WERI-Rb-1 (cell line): ENCODE results near the gene EFNA2.

ENCODE experiments used
- DNase-seq: peaks from one replicate; pipeline ENCODE4 v3.0.0-alpha.2; 2020
- H3K27ac ChIP-seq: fragments of 250-450 bp; sonication (Bioruptor Pico); 2 replicates; pipeline ENCODE4 v1.5.1; 2020; ENCODE audit warnings: mild to moderate bottlenecking, moderate library complexity
- H3K27me3 ChIP-seq: fragments of 250-450 bp; sonication (Bioruptor Pico); 2 replicates; pipeline ENCODE4 v1.5.1; 2021; ENCODE audit warnings: mild to moderate bottlenecking, low read depth, moderate library complexity; ENCODE audit not compliant: insufficient read depth, severe bottlenecking
- H3K36me3 ChIP-seq: fragments of 250-450 bp; sonication (Bioruptor Pico); 2 replicates; pipeline ENCODE4 v1.5.1; 2020; ENCODE audit warnings: mild to moderate bottlenecking, moderate library complexity
- H3K4me3 ChIP-seq: 2 replicates; pipeline ENCODE4 v1.5.1; 2011; ENCODE audit warnings: low read depth, mild to moderate bottlenecking, control low read depth, low read length
- H3K9me3 ChIP-seq: fragments of 250-450 bp; sonication (Bioruptor Pico); 2 replicates; pipeline ENCODE4 v1.5.1; 2021; ENCODE audit warnings: mild to moderate bottlenecking, moderate library complexity; ENCODE audit not compliant: severe bottlenecking
- CTCF ChIP-seq: IDR thresholded peaks from 2 replicates; pipeline ENCODE4 v1.5.1; 2011; ENCODE audit warnings: low read depth, mild to moderate bottlenecking, control low read depth, inconsistent platforms, low read length

EFNA2 gene

DNA sequence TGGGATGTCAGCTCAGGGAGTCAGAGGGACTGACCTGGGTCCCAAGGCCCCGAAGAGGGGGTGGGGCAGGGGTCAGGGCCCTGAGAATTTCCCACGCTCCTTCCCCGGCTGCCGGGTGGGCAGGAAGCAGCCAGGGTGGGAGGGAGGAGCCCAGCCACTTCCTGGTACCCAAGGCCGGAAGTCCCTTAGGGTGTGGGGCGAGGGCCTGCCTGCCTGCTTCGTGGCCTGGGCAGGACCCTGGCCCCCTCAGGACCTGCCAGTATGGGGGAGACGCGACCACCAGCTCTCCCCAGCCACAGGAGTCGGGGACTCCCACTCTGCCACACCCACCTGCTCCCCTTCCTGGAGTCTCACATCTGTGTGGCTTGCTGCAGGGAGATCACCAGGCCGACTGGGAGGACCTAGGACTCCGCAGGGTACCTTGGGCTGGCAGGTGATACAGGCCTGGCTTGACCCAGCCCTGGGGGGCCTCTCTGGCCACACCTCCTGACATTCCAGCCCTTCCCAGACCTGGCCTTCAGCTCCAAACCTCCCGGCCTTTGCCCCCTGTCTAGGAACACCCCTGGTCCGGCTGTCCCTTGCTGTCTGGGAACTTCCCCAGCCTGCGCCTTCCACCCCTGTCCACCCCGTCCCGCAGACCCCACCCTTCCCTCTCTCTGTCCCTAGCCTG, 26.3 kb upstream of the EFNA2 start:
- Histone ChIP-seq H3K27me3 (no peaks in the 10 kb centered on the region), H3K36me3 (peaks cover 36% of the 10 kb centered on the region), H3K4me3 (no peak overlapping the region), H3K27ac (peak overlapping the region; percentile 57), H3K9me3 (no peaks in the 10 kb centered on the region)
- TF ChIP-seq CTCF, result no peak
- peak; percentile 68 for DNase-seq

DNA sequence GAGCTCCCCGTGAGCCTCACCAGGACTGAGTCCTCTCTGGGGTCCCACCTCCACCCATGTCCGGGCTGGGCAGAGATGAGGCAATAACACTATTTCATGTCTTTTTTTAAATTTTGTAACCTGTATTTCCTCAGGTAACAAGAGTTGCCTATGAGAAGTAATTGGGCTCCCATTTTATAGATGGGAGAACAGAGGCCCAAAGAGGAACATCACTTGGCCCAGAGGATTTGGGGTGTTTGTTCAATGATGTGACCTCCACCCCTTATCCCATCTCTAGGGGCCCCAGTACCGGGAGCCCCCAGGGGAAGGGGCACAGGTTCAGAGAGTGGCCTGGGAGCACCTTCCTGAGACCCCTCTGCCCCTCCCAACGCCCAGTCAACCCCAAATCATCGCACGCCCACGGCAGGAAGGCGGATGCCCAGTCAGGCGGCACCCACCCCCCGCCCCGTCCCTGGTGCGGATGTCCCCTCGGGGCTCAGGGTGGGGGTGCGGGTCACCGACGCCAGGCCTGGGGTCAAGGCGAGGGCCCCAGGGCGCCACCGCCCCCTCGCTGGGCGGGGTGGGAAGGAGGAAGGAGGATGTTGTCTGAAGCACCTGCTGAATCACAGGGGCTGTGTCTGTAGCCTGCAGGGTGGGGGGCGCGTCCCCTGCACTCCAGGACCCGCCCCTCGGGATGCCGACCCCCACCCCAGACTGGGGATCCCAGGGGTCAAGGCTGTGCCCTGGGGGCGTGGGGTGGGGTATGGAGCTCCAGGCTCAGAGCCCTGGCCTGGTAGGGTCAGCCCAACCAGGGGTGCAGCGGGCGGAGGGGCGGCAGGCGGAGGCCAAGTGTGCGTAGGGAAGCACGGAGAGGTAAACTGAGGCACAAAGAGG, 25.6 kb upstream of the EFNA2 start:
- Histone ChIP-seq H3K9me3 (no peaks in the 10 kb centered on the region), H3K4me3 (peak overlapping the region; percentile 64), H3K27me3 (no peaks in the 10 kb centered on the region), H3K27ac (peak overlapping the region; percentile 57), H3K36me3 (peaks cover 28% of the 10 kb centered on the region)
- DNase-seq, result no peak
- TF ChIP-seq CTCF, result no peak

GRCh38 chr19:1260749-1261537, 24.7 kb upstream of the EFNA2 start:
- Histone ChIP-seq H3K36me3 (peaks cover 20% of the 10 kb centered on the region), H3K27ac (peak overlapping the region; percentile 74), H3K9me3 (no peaks in the 10 kb centered on the region), H3K4me3 (peak overlapping the region; percentile 64), H3K27me3 (no peaks in the 10 kb centered on the region)
- DNase-seq, result peak; percentile 95
- no peak for TF ChIP-seq CTCF

GRCh38 chr19:1261538-1261797, 24.2 kb upstream of the EFNA2 start:
- H3K9me3 ChIP-seq, result no peaks in the 10 kb centered on the region
- no peak for DNase-seq
- H3K27ac ChIP-seq, result peak overlapping the region; percentile 74
- no peaks in the 10 kb centered on the region for H3K27me3 ChIP-seq
- H3K36me3 ChIP-seq, result peaks cover 17% of the 10 kb centered on the region
- peak overlapping the region; percentile 64 for H3K4me3 ChIP-seq
- TF ChIP-seq CTCF, result peak; percentile 25; the same call in 1 of the 2 replicates

DNA sequence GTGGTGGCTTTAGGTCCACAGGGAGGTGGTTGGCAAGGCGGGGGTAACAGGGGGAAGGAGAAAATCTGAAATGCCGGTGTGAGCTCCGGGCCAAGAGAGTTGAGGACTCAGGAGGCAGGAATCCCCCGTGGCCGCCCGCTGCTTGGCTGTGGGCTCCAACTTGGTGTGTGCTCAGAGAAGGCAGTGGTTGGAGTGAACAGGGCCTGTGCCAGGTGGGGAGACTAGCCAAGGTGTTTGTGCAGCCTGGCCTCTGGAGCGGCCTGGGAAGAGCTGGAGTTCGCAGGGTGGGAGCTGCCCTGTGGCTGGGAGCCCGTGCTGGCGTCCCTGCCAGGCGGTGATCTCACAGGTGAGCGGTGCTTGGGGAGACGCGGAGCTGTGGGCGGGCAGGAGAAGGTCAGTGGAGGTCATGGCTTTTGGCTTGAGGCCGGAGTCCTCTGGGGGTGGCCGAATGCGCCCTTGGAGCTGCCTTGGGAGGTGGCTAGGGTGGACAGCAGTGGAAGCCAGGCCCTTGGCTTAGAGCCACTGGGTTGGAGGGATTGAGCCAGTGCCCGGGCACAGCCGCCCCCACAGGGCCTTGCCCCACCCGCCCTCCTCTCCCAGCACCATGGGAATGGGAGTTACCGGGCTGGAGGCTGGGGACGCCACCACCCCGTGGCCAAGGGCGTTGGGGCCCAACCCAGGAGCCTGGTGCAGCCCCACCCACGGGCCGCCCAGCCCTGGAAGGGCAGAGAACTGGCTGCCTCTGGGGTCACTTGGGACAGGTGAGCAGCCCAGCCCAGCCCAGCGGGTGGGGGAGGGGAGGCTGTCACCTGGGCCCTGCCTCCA, 23.7 kb upstream of the EFNA2 start:
- H3K4me3 ChIP-seq, result peak overlapping the region; percentile 64
- no peak for DNase-seq
- no peaks in the 10 kb centered on the region for H3K27me3 ChIP-seq
- H3K36me3 ChIP-seq, result peaks cover 11% of the 10 kb centered on the region
- TF ChIP-seq CTCF, result no peak
- peak overlapping the region; percentile 74 for H3K27ac ChIP-seq
- no peaks in the 10 kb centered on the region for H3K9me3 ChIP-seq
